Colonic mucosa (tissue), 4 donors: ENCODE data around the gene ATP1B2. TPM values are rescaled to one million over a fixed set of nuclear protein-coding genes. Genes with fewer than 3 reads are reported as not detected.
A peak's percentile ranks its signal among the peaks of the same experiment; 100 is the strongest.

Experiments used
- DNase-seq: peaks from one replicate; pipeline ENCODE4 v3.0.0-alpha.2; 2020
- H3K27ac ChIP-seq: fragments of 200-600 bp; one replicate; pipeline ENCODE4 v1.8.0; 2021
- H3K27me3 ChIP-seq: fragments of 200-600 bp; one replicate; pipeline ENCODE4 v1.8.0; 2021
- H3K36me3 ChIP-seq: fragments of 200-600 bp; one replicate; pipeline ENCODE4 v1.8.0; 2021
- H3K4me1 ChIP-seq: fragments of 200-600 bp; one replicate; pipeline ENCODE4 v1.8.0; 2021; ENCODE audit warnings: mild to moderate bottlenecking
- H3K4me3 ChIP-seq: fragments of 200-600 bp; one replicate; pipeline ENCODE4 v1.8.0; 2021
- H3K9ac ChIP-seq, 2 donors: one replicate each; pipeline ENCODE4 v1.7.0; 2013; ENCODE audit warnings: control low read depth in 2 of 2, low read depth in 2 of 2, low read length in 2 of 2
- H3K9me3 ChIP-seq: fragments of 200-600 bp; one replicate; pipeline ENCODE4 v1.8.0; 2021
- CTCF ChIP-seq: fragments of 200-600 bp; IDR thresholded peaks from one replicate; pipeline ENCODE4 v1.8.0; 2022; ENCODE audit warnings: antibody characterized with exemption, mild to moderate bottlenecking
- intact Hi-C: fragments of 100-400 bp; cut with DNase I; formaldehyde crosslinking; loops from one replicate; pipeline ENCODE4 v1.14.1; 2022
- total RNA-seq, 2 donors: library from RNA; stranded (reverse); fragmentation: NEBNext Ultra II Directional in 1 of 2; extraction: Animal tissue kit (Norgen Biotek cat#: 25700) in 1 of 2; gene quantifications; one replicate each; pipeline ENCODE4 v1.2.1, GENCODE V29; 2021
- donor health status: healthy.
- donor health status: DM: no; HTN: no; CAD: no.
- donor health status: DM: no; HTN: no; CAD: no.

Gene ATP1B2
- total RNA-seq, 2 donors from 2014 or later = 0.54 to 1.4 TPM

DNA sequence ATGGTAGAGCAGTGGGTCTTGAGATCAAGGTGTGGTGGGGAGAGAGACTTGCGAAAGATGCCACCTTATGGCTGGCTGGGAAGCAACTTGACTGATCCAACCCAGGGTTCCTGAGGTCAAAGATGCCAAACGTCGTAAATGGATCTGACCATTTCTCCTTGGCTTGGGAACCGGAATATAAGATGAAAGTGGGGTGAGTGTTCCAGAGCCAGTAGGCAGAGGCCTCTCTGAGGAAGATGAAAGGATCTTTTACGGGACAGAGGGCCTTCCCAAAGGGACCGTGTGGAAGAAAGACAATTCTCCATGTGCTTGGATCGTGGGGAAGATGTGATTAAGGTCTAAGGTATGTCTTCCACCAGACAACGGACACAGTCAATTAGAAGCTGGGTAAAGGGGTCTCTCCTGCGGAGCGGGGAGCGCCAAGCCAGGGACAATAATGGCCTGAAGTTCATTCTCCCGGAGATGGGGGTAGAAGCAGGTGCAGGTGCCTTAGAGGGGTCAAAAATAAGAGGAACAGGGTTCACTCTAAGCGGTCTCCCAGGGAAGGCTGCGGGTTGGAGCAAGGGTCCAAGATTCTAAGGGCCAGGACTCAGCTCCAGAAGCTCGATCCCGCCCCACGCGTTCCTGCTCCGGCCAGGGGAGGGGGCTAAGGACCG is 36.8 kb upstream of the ATP1B2 start:
- intact Hi-C loops = no loop called here
- no peak for TF ChIP-seq CTCF
- H3K4me1 ChIP-seq = peaks cover 8% of the 10 kb centered on the region
- no peaks in the 10 kb centered on the region for H3K27me3 ChIP-seq
- H3K4me3 ChIP-seq = peak overlapping the region; percentile 93
- no peaks in the 10 kb centered on the region for H3K36me3 ChIP-seq
- H3K27ac ChIP-seq = peak overlapping the region; percentile 90
- H3K9ac ChIP-seq = peak overlapping the region; percentile 88 to 94
- no peak for DNase-seq
- H3K9me3 ChIP-seq = no peaks in the 10 kb centered on the region

GRCh38 chr17:7614425-7615264 is 36.1 kb upstream of the ATP1B2 start, which contains the start of gene FXR2:
Gene FXR2 (minus strand): TSS chr17:7614897. CDS start chr17:7614532, 365 bp downstream.
- intact Hi-C loops = no loop called here
- Histone ChIP-seq H3K4me3 (peak within 1 kb of the TSS; percentile 93), H3K9ac (peak within 1 kb of the TSS; percentile 88 to 94), H3K4me1 (peaks cover 8% of the 10 kb centered on the region), H3K27ac (peak within 1 kb of the TSS; percentile 90), H3K9me3 (no peaks in the 10 kb centered on the region), H3K27me3 (no peaks in the 10 kb centered on the region), H3K36me3 (no peaks in the 10 kb centered on the region)
- peak; percentile 42 for TF ChIP-seq CTCF
- DNase-seq = peak; percentile 100

DNA sequence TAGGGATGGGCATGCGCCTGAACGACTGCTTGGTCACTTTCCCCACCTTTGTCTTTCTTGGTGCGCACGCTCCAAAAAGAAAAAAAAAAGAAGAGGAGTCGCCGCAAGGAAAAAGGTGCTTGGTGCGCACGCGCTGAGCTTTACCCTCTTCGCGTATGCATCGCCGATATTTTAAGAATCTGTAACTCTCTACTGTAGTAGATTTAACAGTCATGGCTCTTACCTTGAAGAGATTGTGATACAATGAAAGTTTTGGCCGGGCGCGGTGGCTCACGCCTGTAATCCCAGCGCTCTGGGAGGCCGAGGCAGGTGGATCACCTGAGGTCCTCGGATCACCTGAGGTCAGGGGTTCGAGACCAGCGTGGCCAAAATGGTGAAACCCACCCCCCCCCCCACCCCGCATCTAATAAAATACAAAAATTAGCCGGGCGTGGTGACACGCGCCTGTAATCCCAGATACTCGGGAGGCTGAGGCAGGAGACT is 35.4 kb upstream of the ATP1B2 start:
- H3K9me3 ChIP-seq = no peaks in the 10 kb centered on the region
- H3K36me3 ChIP-seq = no peaks in the 10 kb centered on the region
- H3K27ac ChIP-seq = peak overlapping the region; percentile 90
- peak overlapping the region; percentile 19 to 27 for H3K9ac ChIP-seq
- peak overlapping the region; percentile 32 for H3K4me3 ChIP-seq
- DNase-seq = no peak
- intact Hi-C loops = no loop called here
- no peak for TF ChIP-seq CTCF
- peaks cover 8% of the 10 kb centered on the region for H3K4me1 ChIP-seq
- no peaks in the 10 kb centered on the region for H3K27me3 ChIP-seq

DNA sequence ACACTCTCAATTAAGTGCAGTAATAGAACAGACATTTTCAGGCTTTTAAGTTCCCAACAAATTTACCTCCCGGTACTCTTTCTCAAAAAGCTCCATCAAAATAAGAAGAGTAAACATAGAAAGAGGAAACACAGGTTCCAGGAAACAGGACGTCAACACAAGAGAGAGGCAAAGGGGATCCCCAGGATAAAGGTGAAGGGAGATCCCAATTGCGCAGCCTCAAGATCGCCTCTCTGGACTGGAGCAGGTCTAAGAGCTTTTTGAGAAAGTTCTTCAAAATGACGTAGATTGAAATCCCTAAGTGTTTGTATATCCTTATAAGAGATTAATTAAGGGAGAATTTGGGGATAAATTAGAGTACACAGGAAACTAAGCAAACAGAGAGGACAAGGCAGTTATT is 32.1 kb upstream of the ATP1B2 start:
- intact Hi-C loops = no loop called here
- Histone ChIP-seq H3K9me3 (no peaks in the 10 kb centered on the region), H3K27ac (no peak overlapping the region), H3K4me1 (peaks cover 1% of the 10 kb centered on the region), H3K27me3 (no peaks in the 10 kb centered on the region), H3K36me3 (no peaks in the 10 kb centered on the region), H3K4me3 (no peak overlapping the region), H3K9ac (no peak overlapping the region)
- TF ChIP-seq CTCF = no peak
- no peak for DNase-seq

- no peak for DNase-seq
- H3K36me3 ChIP-seq = no peaks in the 10 kb centered on the region
- intact Hi-C loops = no loop called here
- no peaks in the 10 kb centered on the region for H3K27me3 ChIP-seq
- no peaks in the 10 kb centered on the region for H3K9me3 ChIP-seq
- no peak for TF ChIP-seq CTCF
- H3K27ac ChIP-seq = no peak overlapping the region
- no peaks in the 10 kb centered on the region for H3K4me1 ChIP-seq
- no peak overlapping the region for H3K4me3 ChIP-seq
- H3K9ac ChIP-seq = no peak overlapping the region
These were observed 29.9 kb upstream of the ATP1B2 start for GRCh38 chr17:7620835-7621234.
